HG02970 (cell line): ENCODE data around the gene SLC15A3.

Experiments used
- ATAC-seq: cut with Tn5 transposase; IDR thresholded peaks from one replicate; pipeline ENCODE4 v1.9.1; 2021; ENCODE audit warnings: mild to moderate bottlenecking, moderate library complexity, moderate number of reproducible peaks; ENCODE audit not compliant: unreplicated experiment, low FRiP score

The SLC15A3 gene

GRCh38 chr11:60899046-60899936 is 52.7 kb downstream of the SLC15A3 start:
- ATAC-seq, result no peak

GRCh38 chr11:60897496-60897895 is 54.5 kb downstream of the SLC15A3 start:
- no peak for ATAC-seq

GRCh38 chr11:60895687-60896086 is 56.3 kb downstream of the SLC15A3 start:
- ATAC-seq, result no peak

- no peak for ATAC-seq
Measured at GRCh38 chr11:60891103-60891741, 60.8 kb downstream of the SLC15A3 start.

GRCh38 chr11:60890696-60891095 is 61.3 kb downstream of the SLC15A3 start:
- no peak for ATAC-seq

- ATAC-seq, result no peak
Measured at GRCh38 chr11:60889869-60890311, 62.1 kb downstream of the SLC15A3 start.

- ATAC-seq, result no peak
Measured at GRCh38 chr11:60887556-60887955, 64.4 kb downstream of the SLC15A3 start.
